ENCODE measurements around the gene CHD6. TPM values are rescaled to one million over a fixed set of nuclear protein-coding genes. Genes with fewer than 3 reads are reported as not detected.

Gene CHD6
- total RNA-seq, 6 experiments from 2014 or later, result 24.7 to 28.9 (median 27.1) TPM

- no peak for TF ChIP-seq CTCF (IDR thresholded peaks at IDR 0.05)
- no peaks in the 10 kb centered on the region for H3K36me3 Mint-ChIP-seq (ENCODE audit: low read depth)
Observed at GRCh38 chr20:41559658-41560057, 58.5 kb downstream of the CHD6 start.

GRCh38 chr20:41553142-41553879, 64.9 kb downstream of the CHD6 start:
- no peaks in the 10 kb centered on the region for H3K27me3 Mint-ChIP-seq (ENCODE audit: insufficient read depth)
- 0 out of 2 replicates have a peak, but pooled peaks cover 5% of the 10 kb centered on the region for H3K9me3 Mint-ChIP-seq
- no peak overlapping the region for H3K27ac Mint-ChIP-seq
- peaks cover 23% of the 10 kb centered on the region for H3K36me3 Mint-ChIP-seq (ENCODE audit: low read depth)
- H3K4me1 Mint-ChIP-seq (ENCODE audit: low read depth), result no peaks in the 10 kb centered on the region
- TF ChIP-seq CTCF (IDR thresholded peaks at IDR 0.05), result no peak
- H3K4me3 Mint-ChIP-seq, result no peak overlapping the region
- DNase-seq, result no peak

More at GRCh38 chr20:41559658-41560057, 58.5 kb downstream of the CHD6 start:
- H3K9me3 Mint-ChIP-seq, result no peaks in the 10 kb centered on the region
- H3K27me3 Mint-ChIP-seq (ENCODE audit: insufficient read depth), result no peaks in the 10 kb centered on the region; the same call in 1 of the 2 replicates
- H3K27ac Mint-ChIP-seq, result no peak overlapping the region
- DNase-seq, result no peak
- no peak overlapping the region for H3K4me3 Mint-ChIP-seq
- H3K4me1 Mint-ChIP-seq (ENCODE audit: low read depth), result peaks cover 19% of the 10 kb centered on the region; the same call in 1 of the 2 replicates

GRCh38 chr20:41552295-41553068, 65.7 kb downstream of the CHD6 start:
- no peak overlapping the region for H3K4me3 Mint-ChIP-seq
- peaks cover 24% of the 10 kb centered on the region for H3K36me3 Mint-ChIP-seq (ENCODE audit: low read depth)

GRCh38 chr20:41551011-41551705, 67.0 kb downstream of the CHD6 start:
- H3K36me3 Mint-ChIP-seq (ENCODE audit: low read depth), result peaks cover 28% of the 10 kb centered on the region
- H3K4me1 Mint-ChIP-seq (ENCODE audit: low read depth), result no peaks in the 10 kb centered on the region
- no peak overlapping the region for H3K27ac Mint-ChIP-seq
- 0 out of 2 replicates have a peak, but pooled peaks cover 5% of the 10 kb centered on the region for H3K9me3 Mint-ChIP-seq
- no peak for TF ChIP-seq CTCF (IDR thresholded peaks at IDR 0.05)
- H3K27me3 Mint-ChIP-seq (ENCODE audit: insufficient read depth), result no peaks in the 10 kb centered on the region
- no peak overlapping the region for H3K4me3 Mint-ChIP-seq
- no peak for DNase-seq

More at GRCh38 chr20:41552295-41553068, 65.7 kb downstream of the CHD6 start:
- DNase-seq, result no peak
- Mint-ChIP-seq H3K9me3 (0 out of 2 replicates have a peak, but pooled peaks cover 5% of the 10 kb centered on the region), H3K4me1 (ENCODE audit: low read depth) (no peaks in the 10 kb centered on the region), H3K27ac (no peak overlapping the region), H3K27me3 (ENCODE audit: insufficient read depth) (no peaks in the 10 kb centered on the region)
- no peak for TF ChIP-seq CTCF (IDR thresholded peaks at IDR 0.05)

- DNase-seq, result no peak
- Mint-ChIP-seq H3K27ac (no peak overlapping the region), H3K9me3 (0 out of 2 replicates have a peak, but pooled peaks cover 5% of the 10 kb centered on the region), H3K4me3 (no peak overlapping the region), H3K27me3 (ENCODE audit: insufficient read depth) (no peaks in the 10 kb centered on the region), H3K36me3 (ENCODE audit: low read depth) (peaks cover 16% of the 10 kb centered on the region), H3K4me1 (ENCODE audit: low read depth) (no peaks in the 10 kb centered on the region)
- TF ChIP-seq CTCF (IDR thresholded peaks at IDR 0.05), result no peak
Observed at GRCh38 chr20:41547221-41547620, 71.0 kb downstream of the CHD6 start.

All from HFFc6 (cell line).